Bronchial epithelial cell (primary cell): Measurements from ENCODE around the gene KRT14. TPM values are rescaled to one million over a fixed set of nuclear protein-coding genes. Genes with fewer than 3 reads are reported as not detected.
"Not testable (repeated sequence)": the region's sequence is repeated elsewhere in the genome, so short reads cannot be mapped to it uniquely, and the experiment has no call there.

ENCODE experiments used
- DNase-seq: peaks from one replicate; pipeline ENCODE4 v3.0.0-alpha.2; 2010; ENCODE audit warnings: low read depth
- FAIRE-seq: peaks from 2 replicates; lab custom pipeline; 2011; peaks lifted over from hg19 to GRCh38; lab: Jason Lieb, UNC
- H3K27me3 ChIP-seq: 2 replicates; pipeline ENCODE4 v1.5.1; 2011; ENCODE audit warnings: low read length; ENCODE audit not compliant: control insufficient read depth, insufficient read depth
- H3K36me3 ChIP-seq: 2 replicates; pipeline ENCODE4 v1.5.1; 2011; ENCODE audit warnings: low read length; ENCODE audit not compliant: control insufficient read depth, insufficient read depth
- H3K4me3 ChIP-seq: 2 replicates; pipeline ENCODE4 v1.5.1; 2011; ENCODE audit warnings: mild to moderate bottlenecking, low read depth, low read length, control low read depth
- CTCF ChIP-seq: IDR thresholded peaks from 2 replicates; pipeline ENCODE4 v1.5.1; 2011; ENCODE audit warnings: mild to moderate bottlenecking, moderate library complexity, low read length, control low read depth, inconsistent platforms; ENCODE audit not compliant: insufficient read depth, severe bottlenecking
- total RNA-seq: library from RNA; depleted of rRNA; stranded (reverse); fragments of >200 nt; gene quantifications from 2 replicates; pipeline ENCODE4 v1.2.1, GENCODE V29; 2014

The KRT14 gene
- total RNA-seq, 1 donor from 2014 or later, result 1,445 TPM

- DNase-seq (peak; percentile 69), FAIRE-seq (no peak)
- no peaks in the 10 kb centered on the region for H3K27me3 ChIP-seq
- H3K4me3 ChIP-seq, result peak overlapping the region; percentile 45
- H3K36me3 ChIP-seq, result peaks cover 18% of the 10 kb centered on the region
- TF ChIP-seq CTCF, result no peak
Measured at GRCh38 chr17:41621916-41622315, 35.2 kb upstream of the KRT14 start.

- FAIRE-seq, result peak; percentile 32
- not testable (repeated sequence) for DNase-seq, H3K27me3 ChIP-seq, H3K4me3 ChIP-seq
- H3K36me3 ChIP-seq, result peaks cover 18% of the 10 kb centered on the region
Measured at GRCh38 chr17:41621435-41621817, 34.7 kb upstream of the KRT14 start.

DNA sequence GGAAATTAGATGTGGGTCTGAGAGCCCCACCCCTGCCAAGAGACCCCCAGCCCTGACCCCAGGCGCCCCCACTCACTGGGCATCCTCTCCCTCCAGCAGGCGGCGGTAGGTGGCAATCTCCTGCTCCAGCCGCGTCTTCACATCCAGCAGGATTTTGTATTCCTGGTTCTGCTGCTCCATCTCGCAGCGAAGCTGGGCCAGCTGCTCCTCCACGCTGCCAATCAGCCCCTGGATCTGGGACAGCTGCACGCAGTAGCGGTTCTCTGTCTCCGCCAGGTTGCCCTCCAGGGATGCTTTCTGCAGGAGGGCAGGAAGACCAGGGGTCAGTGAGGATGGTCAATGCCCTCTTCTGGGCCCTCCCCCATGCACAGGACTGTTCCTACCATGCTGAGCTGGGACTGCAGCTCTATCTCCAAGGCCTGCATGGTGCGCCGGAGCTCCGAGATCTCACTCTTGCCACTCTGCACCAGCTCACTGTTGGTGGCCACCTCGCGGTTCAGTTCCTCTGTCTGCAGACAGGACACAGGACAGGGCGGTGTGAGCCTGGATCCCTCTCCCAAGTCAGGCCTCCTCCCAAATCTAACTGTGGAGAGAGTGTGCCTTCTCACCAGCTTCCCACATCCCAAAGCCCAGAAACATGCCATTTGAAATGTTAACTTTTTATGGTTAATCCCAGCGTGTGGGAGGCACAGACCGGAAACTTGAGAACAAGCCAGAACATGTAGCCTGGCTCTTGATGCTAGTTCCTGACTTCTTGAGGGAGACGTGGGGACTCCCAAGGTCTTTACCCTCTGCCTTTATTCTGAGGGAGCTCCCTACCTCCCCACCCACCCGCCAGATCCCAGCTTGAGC is 34.1 kb upstream of the KRT14 start:
- Histone ChIP-seq H3K36me3 (peaks cover 18% of the 10 kb centered on the region), H3K4me3 (no peak overlapping the region), H3K27me3 (no peaks in the 10 kb centered on the region)
- TF ChIP-seq CTCF, result peak; percentile 34
- FAIRE-seq (no peak), DNase-seq (peak; percentile 91)

- FAIRE-seq (peak; percentile 58), DNase-seq (peak; percentile 89)
- H3K27me3 ChIP-seq, H3K4me3 ChIP-seq: not testable (repeated sequence)
- peaks cover 18% of the 10 kb centered on the region for H3K36me3 ChIP-seq
Measured at GRCh38 chr17:41619927-41620582, 33.4 kb upstream of the KRT14 start.

DNA sequence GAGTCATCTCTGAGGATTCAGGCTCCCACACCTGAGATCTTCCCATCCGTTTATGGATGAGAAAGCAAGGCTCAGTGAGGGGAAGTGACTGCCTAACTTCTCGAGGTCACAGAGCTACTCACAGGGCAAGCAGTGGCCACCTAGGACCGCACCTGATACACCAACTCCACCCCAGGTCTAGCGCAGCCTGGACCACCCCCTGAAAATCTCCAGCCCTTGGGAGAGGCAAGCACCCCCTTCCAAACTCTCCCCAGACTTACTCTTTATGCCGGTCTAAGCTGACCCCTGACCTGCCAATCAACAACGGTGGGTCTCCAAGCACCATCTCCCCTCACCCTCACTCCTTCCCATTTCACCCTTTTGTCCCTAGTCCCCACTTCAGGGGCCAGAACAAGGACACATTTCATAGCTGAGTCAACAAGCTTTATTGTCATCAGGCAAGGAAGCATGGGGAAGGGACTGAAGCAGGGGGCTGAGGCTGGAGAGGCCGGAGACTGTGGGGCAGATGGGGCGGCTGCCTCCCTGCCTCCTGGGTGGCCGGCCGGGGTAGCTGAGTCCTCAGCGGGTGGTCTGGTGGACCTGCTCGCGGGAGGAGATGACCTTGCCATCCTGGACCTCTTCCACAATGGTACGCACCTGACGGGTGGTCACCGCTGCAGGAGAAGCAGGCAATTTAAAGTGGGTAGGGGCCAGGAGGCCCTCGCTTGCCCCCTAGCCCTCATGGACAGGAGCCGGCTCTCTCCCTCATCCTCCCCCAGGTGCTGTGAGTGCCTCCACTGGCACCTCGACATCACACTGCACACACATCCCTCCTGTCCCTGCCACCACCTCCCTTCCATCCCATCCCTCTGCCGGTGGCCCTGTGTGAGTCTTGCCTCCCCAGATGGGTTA is 32.6 kb upstream of the KRT14 start:
- peaks cover 17% of the 10 kb centered on the region for H3K36me3 ChIP-seq
- FAIRE-seq (peak; percentile 97), DNase-seq (peak; percentile 95)
- no peak overlapping the region for H3K4me3 ChIP-seq
- TF ChIP-seq CTCF, result no peak
- H3K27me3 ChIP-seq, result no peaks in the 10 kb centered on the region

GRCh38 chr17:41618341-41619035 is 31.8 kb upstream of the KRT14 start:
- no peak overlapping the region for H3K4me3 ChIP-seq
- peaks cover 12% of the 10 kb centered on the region for H3K36me3 ChIP-seq
- FAIRE-seq, result no peak
- no peaks in the 10 kb centered on the region for H3K27me3 ChIP-seq
- TF ChIP-seq CTCF, result no peak
- DNase-seq, result peak; percentile 90
